Sigmoid colon (tissue), 7 donors: ENCODE data around the gene TMEM240. TPM values are rescaled to one million over a fixed set of nuclear protein-coding genes. Genes with fewer than 3 reads are reported as not detected.
"Not testable (repeated sequence)": the region's sequence is repeated elsewhere in the genome, so short reads cannot be mapped to it uniquely, and the experiment has no call there.

Experiments
- DNase-seq: peaks from one replicate; pipeline ENCODE4 v3.0.0-alpha.2; 2019
- H3K27ac ChIP-seq, 4 donors: fragments of 200-600 bp; sonication (generic); one replicate each; pipeline ENCODE4 v1.5.1; 2016 to 2019; ENCODE audit warnings: mild to moderate bottlenecking in 1 of 4
- H3K27me3 ChIP-seq, 3 donors: fragments of 200-600 bp; sonication (generic); one replicate each; pipeline ENCODE4 v1.5.1; 2019; ENCODE audit warnings: mild to moderate bottlenecking in 1 of 3
- H3K36me3 ChIP-seq, 4 donors: fragments of 200-600 bp; sonication (generic); one replicate each; pipeline ENCODE4 v1.5.1; 2016 to 2019
- H3K4me1 ChIP-seq, 4 donors: fragments of 200-600 bp; sonication (generic); one replicate each; pipeline ENCODE4 v1.5.1; 2017 to 2019
- H3K4me3 ChIP-seq, 4 donors: fragments of 200-600 bp; sonication (generic); one replicate each; pipeline ENCODE4 v1.5.1; 2017 to 2019; ENCODE audit warnings: mild to moderate bottlenecking in 2 of 4, moderate library complexity in 1 of 4
- H3K9me3 ChIP-seq, 4 donors: fragments of 200-600 bp in 3 of 4; sonication (generic) in 3 of 4; one replicate each; pipeline versions ENCODE4 v1.5.1 to v1.6.1; 2013 to 2019
- EP300 ChIP-seq, 4 donors: sonication (generic); formaldehyde crosslinking; IDR thresholded peaks; one replicate each; pipeline ENCODE4 v1.6.1; 2017; ENCODE audit warnings: antibody characterized with exemption in 4 of 4
- POLR2A ChIP-seq, 2 donors: fragments of 450-650 bp; IDR thresholded peaks; one replicate each; pipeline ENCODE4 v1.6.1; 2016; ENCODE audit warnings: antibody characterized with exemption in 2 of 2, mild to moderate bottlenecking in 2 of 2, moderate library complexity in 2 of 2
- POLR2AphosphoS5 ChIP-seq, 4 donors: sonication (generic); formaldehyde crosslinking; IDR thresholded peaks; one replicate each; pipeline ENCODE4 v1.6.1; 2017; ENCODE audit warnings: antibody characterized with exemption in 4 of 4
- WGBS, 2 donors: extraction: QIAGEN DNeasy Blood & Tissue Kit; methylation state at CpG; one replicate each; pipeline ENCODE4 v1.1.7; 2013; 5-methylcytosine and 5-hydroxymethylcytosine counted together
- intact Hi-C: fragments of 100-400 bp; cut with DNase I; formaldehyde crosslinking; loops from one replicate; pipeline ENCODE4 v1.15.1; 2023
- polyA plus RNA-seq, 3 donors: library from polyadenylated mRNA; stranded (reverse); fragments of 200-250 nt; gene quantifications; one replicate each; pipeline ENCODE4 v1.2.3, GENCODE V29; 2013
- total RNA-seq, 4 donors: library from RNA; depleted of rRNA; stranded (reverse); fragments of >200 nt; gene quantifications; one replicate each; pipeline ENCODE4 v1.1.0, GENCODE V29; 2016
- TF ChIP-seq, protein P1 (sequence below), 4 experiments: fragments of 450-650 bp in 3 of 4; fragments of 200-600 bp in 1 of 4; IDR thresholded peaks; one replicate each; pipeline ENCODE4 v1.5.1; 2016 to 2019; ENCODE audit warnings: antibody characterized with exemption in 4 of 4, mild to moderate bottlenecking in 3 of 4, moderate library complexity in 2 of 4
- donor health status: healthy with polysubstance abuse.
- donor health status: Bipolar disorder and iron deficiency.
- donor health status: healthy.

Gene TMEM240
- total and polyA plus RNA-seq, 7 donors = 3.7 to 35.2 (median 15.8) TPM; not detected in 1

DNA sequence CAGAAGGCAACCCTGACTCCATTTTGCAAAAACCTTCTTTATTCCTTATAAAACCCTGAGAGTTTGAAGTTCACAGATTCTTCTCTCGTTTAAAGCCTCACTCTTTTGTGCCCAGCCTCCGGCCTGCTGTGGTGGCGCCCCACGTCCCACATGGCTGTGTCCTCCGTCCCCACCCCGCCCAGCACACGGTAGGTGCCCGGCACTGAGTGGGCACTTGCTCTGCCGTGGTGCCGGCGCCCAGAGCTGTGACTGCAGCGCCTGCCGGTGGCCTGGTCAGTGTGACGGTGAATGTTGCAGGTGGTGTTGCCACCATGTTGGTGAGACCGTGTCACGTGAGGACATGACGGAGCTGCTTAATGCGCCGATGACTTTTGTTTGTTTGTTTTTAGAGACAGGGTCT, 19.1 kb downstream of the TMEM240 start:
- no peaks in the 10 kb centered on the region for H3K27me3 ChIP-seq
- peaks cover 0 to 66% (median 19%) of the 10 kb centered on the region in 4 donors for H3K36me3 ChIP-seq
- intact Hi-C loops = no loop called here
- H3K27ac ChIP-seq = no peak overlapping the region
- no peaks in the 10 kb centered on the region for H3K4me1 ChIP-seq
- H3K4me3 ChIP-seq = no peak overlapping the region
- H3K9me3 ChIP-seq = no peaks in the 10 kb centered on the region
- WGBS, 2 donors = 94 to 95% methylated on average over 19 of the region's 19 CpGs
- no peak for DNase-seq
- no peak for TF ChIP-seq POLR2A (IDR thresholded peaks at IDR 0.05)
- TF ChIP-seq EP300 (IDR thresholded peaks at IDR 0.05) = no peak
- TF ChIP-seq POLR2AphosphoS5 (IDR thresholded peaks at IDR 0.05) = no peak
- TF ChIP-seq, protein P1, sequence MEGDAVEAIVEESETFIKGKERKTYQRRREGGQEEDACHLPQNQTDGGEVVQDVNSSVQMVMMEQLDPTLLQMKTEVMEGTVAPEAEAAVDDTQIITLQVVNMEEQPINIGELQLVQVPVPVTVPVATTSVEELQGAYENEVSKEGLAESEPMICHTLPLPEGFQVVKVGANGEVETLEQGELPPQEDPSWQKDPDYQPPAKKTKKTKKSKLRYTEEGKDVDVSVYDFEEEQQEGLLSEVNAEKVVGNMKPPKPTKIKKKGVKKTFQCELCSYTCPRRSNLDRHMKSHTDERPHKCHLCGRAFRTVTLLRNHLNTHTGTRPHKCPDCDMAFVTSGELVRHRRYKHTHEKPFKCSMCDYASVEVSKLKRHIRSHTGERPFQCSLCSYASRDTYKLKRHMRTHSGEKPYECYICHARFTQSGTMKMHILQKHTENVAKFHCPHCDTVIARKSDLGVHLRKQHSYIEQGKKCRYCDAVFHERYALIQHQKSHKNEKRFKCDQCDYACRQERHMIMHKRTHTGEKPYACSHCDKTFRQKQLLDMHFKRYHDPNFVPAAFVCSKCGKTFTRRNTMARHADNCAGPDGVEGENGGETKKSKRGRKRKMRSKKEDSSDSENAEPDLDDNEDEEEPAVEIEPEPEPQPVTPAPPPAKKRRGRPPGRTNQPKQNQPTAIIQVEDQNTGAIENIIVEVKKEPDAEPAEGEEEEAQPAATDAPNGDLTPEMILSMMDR (IDR thresholded peaks at IDR 0.05) = no peak

DNA sequence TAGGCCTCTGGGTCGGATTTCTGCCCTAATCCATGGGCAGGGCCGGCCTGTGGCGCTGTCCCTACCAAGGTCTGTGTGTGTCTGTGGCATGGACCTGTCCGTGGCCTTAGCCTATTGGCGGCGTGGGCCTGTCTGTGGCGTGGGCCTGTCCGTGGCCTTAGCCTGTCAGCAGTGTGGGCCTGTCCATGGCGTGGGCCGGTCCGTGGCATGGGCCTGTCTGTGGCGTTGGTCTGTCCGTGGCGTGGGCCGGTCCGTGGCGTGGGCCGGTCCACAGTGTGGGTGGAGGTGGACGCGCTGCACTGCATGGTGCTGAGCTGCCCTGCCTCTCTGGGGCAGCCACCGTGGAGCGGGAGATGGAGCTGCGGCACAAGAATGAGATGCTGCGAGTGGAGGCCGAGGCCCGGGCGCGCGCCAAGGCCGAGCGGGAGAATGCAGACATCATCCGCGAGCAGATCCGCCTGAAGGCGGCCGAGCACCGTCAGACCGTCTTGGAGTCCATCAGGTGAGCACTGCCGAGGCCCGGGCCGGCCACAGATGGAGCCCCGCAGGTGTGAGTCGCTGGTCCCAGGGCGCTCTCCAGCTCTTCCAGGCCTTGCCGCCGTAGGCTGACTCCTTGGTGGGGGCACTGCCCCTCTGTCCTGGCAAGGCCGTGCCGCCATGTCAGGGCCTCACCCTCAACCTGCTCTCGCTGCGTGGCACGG, 20.5 kb downstream of the TMEM240 start:
- H3K4me3 ChIP-seq, H3K27me3 ChIP-seq, H3K4me1 ChIP-seq, H3K27ac ChIP-seq, intact Hi-C loops, H3K9me3 ChIP-seq, DNase-seq: not testable (repeated sequence)
- 98% methylated on average over 51 of the region's 51 CpGs for WGBS, 2 donors
- H3K36me3 ChIP-seq = peaks cover 0 to 55% (median 16%) of the 10 kb centered on the region in 4 donors

DNA sequence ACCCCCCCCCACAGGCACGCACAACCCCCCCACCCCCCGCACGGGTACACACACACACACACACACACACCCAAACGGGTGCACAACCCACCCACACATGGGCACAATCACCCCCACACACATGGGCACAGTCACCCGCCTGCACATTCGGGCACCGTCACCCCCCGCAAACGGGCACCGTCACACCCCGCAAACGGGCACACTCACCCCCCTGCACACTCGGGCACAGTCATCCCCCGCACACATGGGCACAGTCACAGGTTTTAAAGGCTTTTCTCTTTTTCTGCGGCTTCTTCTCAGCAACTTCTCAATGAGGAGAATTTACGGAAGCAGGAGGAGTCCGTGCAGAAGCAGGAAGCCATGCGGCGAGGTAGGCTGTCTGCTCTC, 21.8 kb downstream of the TMEM240 start:
- DNase-seq, H3K27me3 ChIP-seq, H3K4me3 ChIP-seq, H3K9me3 ChIP-seq, intact Hi-C loops, H3K4me1 ChIP-seq, H3K27ac ChIP-seq: not testable (repeated sequence)
- 95% methylated on average over 19 of the region's 19 CpGs for WGBS, 2 donors
- H3K36me3 ChIP-seq = peaks cover 0 to 50% (median 16%) of the 10 kb centered on the region in 4 donors

DNA sequence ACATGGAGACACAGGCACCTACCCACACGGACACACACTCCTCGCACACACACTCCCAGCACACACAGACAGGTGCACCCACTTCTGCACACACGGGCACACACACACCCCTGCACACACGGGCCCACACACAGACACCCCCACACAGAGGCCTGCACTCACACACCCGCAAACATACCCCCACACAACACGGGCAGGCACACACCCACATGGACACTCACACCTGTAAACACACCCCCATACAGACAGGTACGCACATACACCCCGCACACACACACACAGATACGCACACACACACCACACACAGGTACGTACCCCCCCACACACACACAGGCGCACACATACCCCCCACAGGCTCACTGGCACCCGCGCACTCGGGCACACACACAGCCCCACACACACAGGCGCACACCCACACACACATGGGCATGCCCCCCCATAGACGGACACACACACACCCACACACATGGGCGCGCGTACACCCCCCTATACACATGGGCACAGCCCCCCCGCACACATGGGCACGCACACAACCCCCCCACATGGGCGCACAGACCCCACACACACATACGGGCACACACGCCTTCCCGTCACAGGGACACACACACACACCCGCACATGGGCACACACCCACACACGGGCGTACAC, 22.3 kb downstream of the TMEM240 start:
- peaks cover 0 to 4% (median 3%) of the 10 kb centered on the region in 4 donors for H3K4me1 ChIP-seq
- no peak overlapping the region for H3K27ac ChIP-seq
- peaks cover 0 to 45% (median 16%) of the 10 kb centered on the region in 4 donors for H3K36me3 ChIP-seq
- no peak for DNase-seq
- H3K27me3 ChIP-seq = no peaks in the 10 kb centered on the region
- H3K4me3 ChIP-seq = no peak overlapping the region
- H3K9me3 ChIP-seq = no peaks in the 10 kb centered on the region
- intact Hi-C loops = no loop called here
- no peak for TF ChIP-seq POLR2AphosphoS5 (IDR thresholded peaks at IDR 0.05)
- TF ChIP-seq EP300 (IDR thresholded peaks at IDR 0.05) = no peak
- no peak for TF ChIP-seq POLR2A (IDR thresholded peaks at IDR 0.05)
- TF ChIP-seq, protein P1 (IDR thresholded peaks at IDR 0.05) = no peak
- 94 to 96% methylated on average over 28 of the region's 28 CpGs for WGBS, 2 donors

DNA sequence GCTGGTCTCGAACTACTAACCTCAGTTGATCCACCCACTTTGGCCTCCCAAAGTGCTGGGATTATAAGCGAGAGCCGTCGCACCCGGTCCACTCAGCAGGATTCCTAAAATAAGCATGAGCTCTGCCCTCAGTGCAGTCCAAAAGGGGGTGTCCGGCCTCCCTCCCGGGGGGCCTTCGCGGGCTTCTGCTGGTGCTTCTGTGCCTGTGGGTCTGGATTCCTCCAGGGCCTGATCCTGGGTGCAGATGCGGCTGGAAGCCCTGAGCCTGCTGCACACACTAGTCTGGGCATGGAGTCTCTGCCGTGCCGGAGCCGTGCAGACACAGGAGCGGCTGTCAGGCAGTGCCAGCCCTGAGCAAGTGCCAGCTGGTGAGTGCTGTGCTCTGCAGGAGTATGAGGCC, 23.5 kb downstream of the TMEM240 start:
- H3K4me1 ChIP-seq, H3K9me3 ChIP-seq, H3K27ac ChIP-seq, DNase-seq, H3K27me3 ChIP-seq, intact Hi-C loops, H3K4me3 ChIP-seq: not testable (repeated sequence)
- H3K36me3 ChIP-seq = peaks cover 0 to 36% (median 16%) of the 10 kb centered on the region in 4 donors
- WGBS, 2 donors = 97 to 98% methylated on average over 14 of the region's 14 CpGs

DNA sequence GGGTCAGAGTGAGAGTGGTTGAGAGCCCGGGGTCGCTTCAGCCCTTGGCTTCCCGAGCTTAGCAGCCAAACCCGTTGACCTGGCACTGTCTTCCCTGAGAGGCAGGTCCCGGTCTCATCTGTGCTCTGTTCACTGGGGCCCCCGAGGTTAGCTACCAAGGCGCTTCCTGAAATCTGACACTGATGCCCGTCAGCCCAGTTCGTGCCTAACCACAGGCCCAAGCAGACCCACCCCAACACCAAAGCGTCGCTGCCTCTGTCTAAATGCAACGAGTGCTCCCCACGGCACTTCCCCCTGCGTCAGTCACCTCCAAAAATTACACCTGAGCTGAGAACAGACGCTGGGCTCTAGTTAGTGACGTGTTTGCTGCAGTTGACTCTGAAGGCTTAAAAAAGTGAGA, 26.0 kb downstream of the TMEM240 start:
- not testable (repeated sequence) for H3K27me3 ChIP-seq, H3K4me3 ChIP-seq, H3K9me3 ChIP-seq, H3K27ac ChIP-seq, DNase-seq
- 70 to 85% methylated on average over 14 of the region's 16 CpGs for WGBS, 2 donors
- intact Hi-C loops = loop anchor here (5.0 kb wide), 1 partner anchor 393 kb away; no protein-coding TSS in a partner anchor
- peaks cover 0 to 16% (median 13%) of the 10 kb centered on the region in 4 donors for H3K4me1 ChIP-seq
- peaks cover 0 to 16% (median 8%) of the 10 kb centered on the region in 4 donors for H3K36me3 ChIP-seq

DNA sequence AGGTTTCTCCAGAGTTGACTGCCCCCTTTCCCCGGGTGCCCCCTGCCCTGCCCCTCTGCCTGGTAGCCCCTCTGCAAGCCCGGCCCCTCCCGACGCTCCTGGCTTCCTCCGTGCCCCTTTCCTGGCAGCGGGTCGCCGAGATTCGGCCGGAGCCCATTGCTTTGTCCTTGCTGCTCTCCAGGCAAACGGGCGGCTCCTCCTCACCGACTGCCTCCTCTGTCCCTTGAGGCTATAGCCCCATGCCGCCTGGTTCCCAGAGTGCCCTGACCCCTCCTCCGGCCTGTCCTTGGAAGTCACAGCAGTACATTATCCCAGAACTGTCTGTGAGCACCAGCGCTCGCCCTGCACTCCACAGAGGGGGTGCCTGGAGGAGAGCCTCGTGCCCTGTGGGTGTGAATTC, 26.7 kb downstream of the TMEM240 start:
- H3K9me3 ChIP-seq, DNase-seq, H3K4me3 ChIP-seq, H3K27me3 ChIP-seq, H3K27ac ChIP-seq: not testable (repeated sequence)
- WGBS, 2 donors = 88 to 91% methylated on average over 18 of the region's 18 CpGs
- Histone ChIP-seq H3K36me3 (peaks cover 0 to 16% (median 6%) of the 10 kb centered on the region in 4 donors), H3K4me1 (peaks cover 0 to 16% (median 13%) of the 10 kb centered on the region in 4 donors)
- intact Hi-C loops = loop anchor here (5.0 kb wide), 1 partner anchor 394 kb away; no protein-coding TSS in a partner anchor

DNA sequence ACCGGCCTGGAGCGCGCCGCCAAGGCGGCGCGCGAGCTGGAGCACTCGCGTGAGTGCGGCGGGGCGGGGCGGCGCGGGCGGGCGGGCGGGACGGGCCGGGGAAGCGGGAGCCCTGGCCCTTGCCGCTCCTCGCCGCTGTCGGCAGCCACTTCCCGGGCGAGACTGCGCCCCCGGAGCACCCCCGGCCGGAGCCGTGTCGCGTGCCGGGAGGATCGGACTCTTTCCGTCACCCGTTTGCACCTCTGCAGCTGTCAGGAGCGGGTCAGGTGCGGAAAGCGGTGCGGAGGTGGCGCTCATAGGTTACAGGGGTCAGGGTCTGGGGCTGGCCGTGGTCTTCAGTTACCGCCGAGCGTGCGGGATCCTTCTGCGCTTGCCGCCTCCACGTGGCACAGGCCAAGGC, 28.0 kb downstream of the TMEM240 start:
- 0% methylated on average over 47 to 49 of the region's 52 CpGs for WGBS, 2 donors
- not testable (repeated sequence) for H3K27me3 ChIP-seq, DNase-seq, H3K36me3 ChIP-seq, H3K9me3 ChIP-seq
- peaks cover 0 to 16% (median 13%) of the 10 kb centered on the region in 4 donors for H3K4me1 ChIP-seq
- peak overlapping the region; percentile 86 to 96 (median 92) for H3K27ac ChIP-seq
- H3K4me3 ChIP-seq = peak overlapping the region; percentile 64 to 97 (median 72)
- intact Hi-C loops = loop anchor here (5.0 kb wide), 1 partner anchor 395 kb away; no protein-coding TSS in a partner anchor
